ENCODE results near the gene SPTBN5. TPM values are rescaled to one million over a fixed set of nuclear protein-coding genes. Genes with fewer than 3 reads are reported as not detected.

The SPTBN5 gene
- total RNA-seq, 3 donors from 2014 or later (not counting 1 experiment from before 2014, with no cell fraction given), result 4.1 to 6.0 (median 5.2) TPM

DNA sequence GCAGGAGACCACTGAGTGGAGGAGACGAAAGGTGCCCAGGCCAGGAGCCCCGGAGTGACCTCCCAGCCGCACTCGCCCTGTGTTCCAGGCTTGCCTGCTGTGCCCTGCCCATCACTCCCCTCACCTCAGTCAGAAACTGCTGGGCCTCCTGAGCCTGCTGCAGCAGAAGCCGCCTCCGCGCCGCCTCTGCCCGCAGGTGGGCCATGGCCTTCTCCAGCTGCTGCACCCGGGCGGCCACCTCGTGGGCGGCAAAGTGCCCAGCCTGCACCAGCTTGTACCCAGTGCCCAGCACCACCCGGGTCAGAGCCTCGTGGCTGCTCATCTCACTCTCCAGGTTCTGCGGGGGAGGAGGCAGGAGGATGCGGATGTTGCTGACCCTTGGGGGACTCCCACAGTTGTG, 37.6 kb downstream of the SPTBN5 start:
- no peaks in the 10 kb centered on the region for H3K27me3 Mint-ChIP-seq (ENCODE audit: low read depth in 2 of 2)
- intact Hi-C loops (cut with micrococcal nuclease), result no loop called here
- DNase-seq, result no peak
- Histone ChIP-seq H3K4me1 (ENCODE audit: control insufficient read depth, insufficient read depth, low read length) (peaks cover 6% of the 10 kb centered on the region), H3K4me3 (ENCODE audit: low read length) (no peak overlapping the region), H3K36me3 (ENCODE audit: control insufficient read depth, insufficient read depth, low read length) (no peaks in the 10 kb centered on the region), H3K27ac (ENCODE audit: low read length) (no peak overlapping the region), H3K27me3 (ENCODE audit: control insufficient read depth, insufficient read depth, low read length) (no peaks in the 10 kb centered on the region), H3K9me3 (ENCODE audit: control insufficient read depth, insufficient read depth, low read length) (no peaks in the 10 kb centered on the region)
- H3K9me3 Mint-ChIP-seq, result no peaks in the 10 kb centered on the region
- TF ChIP-seq, protein P1, sequence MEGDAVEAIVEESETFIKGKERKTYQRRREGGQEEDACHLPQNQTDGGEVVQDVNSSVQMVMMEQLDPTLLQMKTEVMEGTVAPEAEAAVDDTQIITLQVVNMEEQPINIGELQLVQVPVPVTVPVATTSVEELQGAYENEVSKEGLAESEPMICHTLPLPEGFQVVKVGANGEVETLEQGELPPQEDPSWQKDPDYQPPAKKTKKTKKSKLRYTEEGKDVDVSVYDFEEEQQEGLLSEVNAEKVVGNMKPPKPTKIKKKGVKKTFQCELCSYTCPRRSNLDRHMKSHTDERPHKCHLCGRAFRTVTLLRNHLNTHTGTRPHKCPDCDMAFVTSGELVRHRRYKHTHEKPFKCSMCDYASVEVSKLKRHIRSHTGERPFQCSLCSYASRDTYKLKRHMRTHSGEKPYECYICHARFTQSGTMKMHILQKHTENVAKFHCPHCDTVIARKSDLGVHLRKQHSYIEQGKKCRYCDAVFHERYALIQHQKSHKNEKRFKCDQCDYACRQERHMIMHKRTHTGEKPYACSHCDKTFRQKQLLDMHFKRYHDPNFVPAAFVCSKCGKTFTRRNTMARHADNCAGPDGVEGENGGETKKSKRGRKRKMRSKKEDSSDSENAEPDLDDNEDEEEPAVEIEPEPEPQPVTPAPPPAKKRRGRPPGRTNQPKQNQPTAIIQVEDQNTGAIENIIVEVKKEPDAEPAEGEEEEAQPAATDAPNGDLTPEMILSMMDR (IDR thresholded peaks at IDR 0.05), result no peak
- ATAC-seq, result no peak
- no peaks in the 10 kb centered on the region for H3K4me1 Mint-ChIP-seq
- H3K27ac Mint-ChIP-seq, result no peak overlapping the region
- 93% methylated on average over 17 of the region's 17 CpGs for WGBS (ENCODE audit: insufficient coverage)
- no peak overlapping the region for H3K4me3 Mint-ChIP-seq
- H3K36me3 Mint-ChIP-seq, result no peaks in the 10 kb centered on the region

GRCh38 chr15:41855261-41855961, 38.4 kb downstream of the SPTBN5 start:
- H3K4me3 ChIP-seq (ENCODE audit: low read length), result no peak overlapping the region
- no peaks in the 10 kb centered on the region for H3K36me3 Mint-ChIP-seq
- no peak overlapping the region for H3K4me3 Mint-ChIP-seq
- H3K27ac Mint-ChIP-seq, result no peak overlapping the region
- no peak overlapping the region for H3K27ac ChIP-seq (ENCODE audit: low read length)
- no peak for DNase-seq
- TF ChIP-seq, protein P1 (IDR thresholded peaks at IDR 0.05), result no peak
- intact Hi-C loops (cut with micrococcal nuclease), result no loop called here
- no peaks in the 10 kb centered on the region for H3K9me3 Mint-ChIP-seq
- no peaks in the 10 kb centered on the region for H3K9me3 ChIP-seq (ENCODE audit: control insufficient read depth, insufficient read depth, low read length)
- ATAC-seq, result no peak
- no peaks in the 10 kb centered on the region for H3K36me3 ChIP-seq (ENCODE audit: control insufficient read depth, insufficient read depth, low read length)
- no peaks in the 10 kb centered on the region for H3K27me3 ChIP-seq (ENCODE audit: control insufficient read depth, insufficient read depth, low read length)
- 89% methylated on average over 30 of the region's 30 CpGs for WGBS (ENCODE audit: insufficient coverage)
- no peaks in the 10 kb centered on the region for H3K27me3 Mint-ChIP-seq (ENCODE audit: low read depth in 2 of 2)
- no peaks in the 10 kb centered on the region for H3K4me1 Mint-ChIP-seq
- H3K4me1 ChIP-seq (ENCODE audit: control insufficient read depth, insufficient read depth, low read length), result peaks cover 6% of the 10 kb centered on the region

DNA sequence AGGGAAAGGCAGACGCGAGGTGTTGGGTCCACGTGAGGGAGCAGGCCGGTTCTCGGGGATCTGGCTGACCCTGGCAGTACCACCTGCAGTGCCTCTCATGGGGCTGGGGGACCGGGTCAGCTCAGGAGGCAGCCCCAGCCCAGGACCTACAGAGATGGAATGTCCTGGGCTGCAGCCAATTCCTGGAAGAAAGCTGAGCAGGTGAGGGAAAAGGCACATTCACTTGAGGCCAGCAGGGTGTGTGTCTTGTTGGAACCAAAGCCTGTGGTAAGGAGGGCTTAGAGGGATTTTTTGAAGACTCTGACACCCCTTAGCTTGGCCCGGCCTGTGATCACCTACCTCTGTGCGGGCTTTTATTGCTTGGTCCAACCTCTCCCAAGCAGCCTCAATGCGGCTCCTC, 39.4 kb downstream of the SPTBN5 start:
- DNase-seq (no peak), ATAC-seq (no peak)
- H3K27me3 Mint-ChIP-seq (ENCODE audit: low read depth in 2 of 2), result no peaks in the 10 kb centered on the region
- H3K27me3 ChIP-seq (ENCODE audit: control insufficient read depth, insufficient read depth, low read length), result no peaks in the 10 kb centered on the region
- no peak overlapping the region for H3K4me3 Mint-ChIP-seq
- H3K9me3 Mint-ChIP-seq, result no peaks in the 10 kb centered on the region
- H3K27ac ChIP-seq (ENCODE audit: low read length), result no peak overlapping the region
- TF ChIP-seq, protein P1 (IDR thresholded peaks at IDR 0.05), result no peak
- intact Hi-C loops (cut with micrococcal nuclease), result no loop called here
- no peak overlapping the region for H3K4me3 ChIP-seq (ENCODE audit: low read length)
- no peaks in the 10 kb centered on the region for H3K9me3 ChIP-seq (ENCODE audit: control insufficient read depth, insufficient read depth, low read length)
- H3K36me3 ChIP-seq (ENCODE audit: control insufficient read depth, insufficient read depth, low read length), result no peaks in the 10 kb centered on the region
- no peak overlapping the region for H3K27ac Mint-ChIP-seq
- 95% methylated on average over 9 of the region's 9 CpGs for WGBS (ENCODE audit: insufficient coverage)
- H3K36me3 Mint-ChIP-seq, result no peaks in the 10 kb centered on the region
- no peaks in the 10 kb centered on the region for H3K4me1 Mint-ChIP-seq
- H3K4me1 ChIP-seq (ENCODE audit: control insufficient read depth, insufficient read depth, low read length), result no peaks in the 10 kb centered on the region

DNA sequence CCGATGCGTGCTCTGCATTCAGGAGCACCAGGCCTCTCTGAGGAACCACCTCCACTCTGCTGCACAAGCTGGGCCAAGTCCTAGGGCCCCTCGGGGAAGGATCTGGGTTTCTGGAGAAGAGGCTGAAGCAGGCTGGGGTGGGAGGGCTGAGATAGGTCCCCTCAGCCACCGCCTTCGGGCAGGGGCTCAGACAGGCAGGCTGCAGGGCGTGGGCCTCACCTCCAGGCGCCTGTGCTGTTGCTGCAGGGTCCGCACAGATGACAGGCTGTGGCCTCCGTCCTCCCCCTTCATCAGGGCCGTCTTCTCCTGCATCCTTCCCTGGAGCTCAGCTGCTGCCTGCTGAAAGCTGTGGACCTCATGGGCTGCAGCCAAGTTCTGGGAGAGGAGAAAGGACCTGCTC, 40.0 kb downstream of the SPTBN5 start:
- TF ChIP-seq, protein P1 (IDR thresholded peaks at IDR 0.05), result no peak
- no peak overlapping the region for H3K27ac ChIP-seq (ENCODE audit: low read length)
- ATAC-seq (no peak), DNase-seq (no peak)
- Mint-ChIP-seq H3K36me3 (no peaks in the 10 kb centered on the region), H3K9me3 (no peaks in the 10 kb centered on the region), H3K4me1 (no peaks in the 10 kb centered on the region), H3K27ac (no peak overlapping the region), H3K27me3 (ENCODE audit: low read depth in 2 of 2) (no peaks in the 10 kb centered on the region), H3K4me3 (no peak overlapping the region)
- no peak overlapping the region for H3K4me3 ChIP-seq (ENCODE audit: low read length)
- no peaks in the 10 kb centered on the region for H3K9me3 ChIP-seq (ENCODE audit: control insufficient read depth, insufficient read depth, low read length)
- H3K4me1 ChIP-seq (ENCODE audit: control insufficient read depth, insufficient read depth, low read length), result no peaks in the 10 kb centered on the region
- no peaks in the 10 kb centered on the region for H3K36me3 ChIP-seq (ENCODE audit: control insufficient read depth, insufficient read depth, low read length)
- WGBS (ENCODE audit: insufficient coverage), result 92% methylated on average over 10 of the region's 10 CpGs
- intact Hi-C loops (cut with micrococcal nuclease), result no loop called here
- H3K27me3 ChIP-seq (ENCODE audit: control insufficient read depth, insufficient read depth, low read length), result no peaks in the 10 kb centered on the region
